GM12874 (cell line): Measurements from ENCODE around the gene KIAA0586.

Experiments
- TF ChIP-seq, protein P1 (sequence below): IDR thresholded peaks from 2 replicates; pipeline ENCODE4 v1.5.1; 2011; ENCODE audit warnings: low read depth, mild to moderate bottlenecking, control low read depth, low read length, moderate library complexity; ENCODE audit not compliant: insufficient read depth

The KIAA0586 gene

DNA sequence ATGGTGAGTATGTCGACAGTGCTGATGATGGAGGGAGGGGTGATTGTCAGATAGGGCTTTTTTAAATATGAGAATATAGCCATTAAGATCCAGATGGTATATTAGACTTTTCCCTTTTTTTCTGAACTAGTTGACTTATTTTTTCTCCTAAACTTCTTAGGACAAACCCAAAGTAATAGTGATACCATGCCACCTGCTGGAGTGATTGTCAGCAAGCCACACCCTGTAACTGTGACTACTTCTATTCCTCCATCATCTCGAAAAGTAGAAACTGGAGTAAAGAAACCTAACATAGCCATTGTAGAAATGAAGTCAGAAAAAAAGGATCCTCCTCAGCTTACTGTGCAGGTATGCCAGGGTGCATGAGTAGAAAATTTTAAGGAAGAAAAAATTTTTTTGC is 40.1 kb downstream of the KIAA0586 start:
- TF ChIP-seq, protein P1, sequence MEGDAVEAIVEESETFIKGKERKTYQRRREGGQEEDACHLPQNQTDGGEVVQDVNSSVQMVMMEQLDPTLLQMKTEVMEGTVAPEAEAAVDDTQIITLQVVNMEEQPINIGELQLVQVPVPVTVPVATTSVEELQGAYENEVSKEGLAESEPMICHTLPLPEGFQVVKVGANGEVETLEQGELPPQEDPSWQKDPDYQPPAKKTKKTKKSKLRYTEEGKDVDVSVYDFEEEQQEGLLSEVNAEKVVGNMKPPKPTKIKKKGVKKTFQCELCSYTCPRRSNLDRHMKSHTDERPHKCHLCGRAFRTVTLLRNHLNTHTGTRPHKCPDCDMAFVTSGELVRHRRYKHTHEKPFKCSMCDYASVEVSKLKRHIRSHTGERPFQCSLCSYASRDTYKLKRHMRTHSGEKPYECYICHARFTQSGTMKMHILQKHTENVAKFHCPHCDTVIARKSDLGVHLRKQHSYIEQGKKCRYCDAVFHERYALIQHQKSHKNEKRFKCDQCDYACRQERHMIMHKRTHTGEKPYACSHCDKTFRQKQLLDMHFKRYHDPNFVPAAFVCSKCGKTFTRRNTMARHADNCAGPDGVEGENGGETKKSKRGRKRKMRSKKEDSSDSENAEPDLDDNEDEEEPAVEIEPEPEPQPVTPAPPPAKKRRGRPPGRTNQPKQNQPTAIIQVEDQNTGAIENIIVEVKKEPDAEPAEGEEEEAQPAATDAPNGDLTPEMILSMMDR, result no peak

DNA sequence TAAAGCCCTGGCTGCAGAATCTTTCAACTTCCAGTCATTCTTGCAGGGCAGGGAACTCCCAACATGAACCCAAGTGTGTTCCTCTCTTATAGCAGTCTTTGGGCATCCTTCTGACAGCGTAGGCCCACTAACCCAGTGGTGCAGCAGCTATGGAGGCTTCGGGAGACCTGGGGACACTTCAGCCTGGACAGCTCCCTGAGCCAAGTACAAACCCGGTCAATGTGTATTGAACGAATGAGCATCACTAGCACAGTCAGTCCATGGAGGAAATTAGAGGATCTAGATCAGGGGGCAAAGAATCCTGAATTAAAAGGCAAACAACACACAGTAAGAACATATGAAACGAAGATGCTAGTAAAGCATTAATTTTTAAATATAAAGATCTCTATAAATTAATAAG is 41.8 kb downstream of the KIAA0586 start:
- TF ChIP-seq, protein P1, result no peak

DNA sequence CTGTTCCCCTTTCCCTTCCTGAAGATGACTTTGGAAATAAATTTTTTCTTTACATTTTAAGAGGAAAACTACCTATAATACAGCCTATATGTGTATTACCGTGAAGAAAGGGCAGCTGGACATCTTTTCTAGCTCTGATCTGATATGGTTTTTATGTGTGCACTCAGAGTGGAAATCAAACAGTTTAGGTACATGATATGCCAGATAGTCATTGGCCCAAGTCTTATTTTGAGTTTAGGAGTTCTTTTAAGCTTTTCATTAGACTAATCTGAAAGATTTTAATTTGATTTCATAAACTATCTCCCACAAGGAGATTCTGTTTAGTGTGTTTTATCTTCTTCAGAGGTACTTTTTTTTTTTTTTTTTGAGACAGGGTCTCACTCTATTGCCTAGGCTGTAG is 48.8 kb downstream of the KIAA0586 start:
- TF ChIP-seq, protein P1, result no peak

DNA sequence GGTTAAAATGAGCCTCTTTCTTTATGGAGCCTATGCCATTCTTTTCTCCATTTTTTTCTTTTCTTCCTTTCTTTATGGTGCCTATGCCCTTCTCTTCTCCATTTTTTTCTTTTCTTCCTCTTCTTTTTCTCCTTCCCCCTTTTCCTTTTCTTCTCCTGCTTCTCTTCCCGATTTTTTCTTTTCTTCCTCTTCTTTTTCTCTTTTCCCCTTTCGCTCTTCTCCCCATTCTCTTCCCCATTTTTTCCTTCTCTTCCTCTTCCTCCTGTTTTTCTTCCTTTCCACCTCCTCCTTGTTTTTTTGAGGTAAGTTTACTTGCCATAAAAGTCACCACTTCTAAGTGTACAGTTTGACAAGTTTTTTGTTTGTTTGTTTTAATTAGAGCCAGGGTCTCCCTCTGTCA is 50.1 kb downstream of the KIAA0586 start:
- TF ChIP-seq, protein P1, result no peak

DNA sequence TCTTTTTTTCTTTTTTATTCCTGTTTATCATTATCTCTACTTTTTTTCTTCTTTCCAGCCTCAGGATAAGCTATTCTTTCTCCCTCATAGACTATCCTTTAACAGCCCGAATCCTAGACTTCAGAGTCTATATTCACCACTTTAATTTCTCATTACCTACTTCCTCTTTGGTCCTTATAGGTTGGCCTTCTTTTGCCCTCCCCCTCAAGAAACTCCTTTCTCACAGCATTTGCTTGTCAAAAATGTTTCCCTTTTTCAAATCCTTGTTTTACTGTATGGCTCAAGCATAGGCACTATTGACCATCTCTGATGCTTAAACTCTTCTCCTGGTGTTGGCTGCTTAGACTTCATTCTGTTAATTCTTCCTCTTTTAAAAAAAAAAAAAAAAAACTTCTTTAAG is 52.5 kb downstream of the KIAA0586 start:
- TF ChIP-seq, protein P1, result no peak

DNA sequence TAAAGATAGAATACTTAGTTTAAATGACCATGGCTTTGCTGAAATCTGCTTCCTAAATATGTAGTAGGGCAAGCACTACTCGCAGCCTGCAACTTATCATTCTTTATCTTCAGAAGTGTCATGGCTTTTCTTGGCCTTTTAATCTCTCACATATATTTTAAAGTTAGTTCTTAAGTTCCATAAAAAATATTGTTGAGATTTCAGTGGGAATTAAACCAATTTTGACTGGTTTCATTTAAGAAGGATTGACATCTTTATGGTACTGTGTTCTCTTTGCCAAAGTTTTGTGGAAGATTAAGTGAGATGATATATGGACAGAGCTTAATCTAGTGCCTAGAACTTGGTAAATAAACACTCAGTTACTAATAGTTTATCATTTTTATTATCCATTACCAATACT is 56.7 kb downstream of the KIAA0586 start:
- TF ChIP-seq, protein P1, result no peak

DNA sequence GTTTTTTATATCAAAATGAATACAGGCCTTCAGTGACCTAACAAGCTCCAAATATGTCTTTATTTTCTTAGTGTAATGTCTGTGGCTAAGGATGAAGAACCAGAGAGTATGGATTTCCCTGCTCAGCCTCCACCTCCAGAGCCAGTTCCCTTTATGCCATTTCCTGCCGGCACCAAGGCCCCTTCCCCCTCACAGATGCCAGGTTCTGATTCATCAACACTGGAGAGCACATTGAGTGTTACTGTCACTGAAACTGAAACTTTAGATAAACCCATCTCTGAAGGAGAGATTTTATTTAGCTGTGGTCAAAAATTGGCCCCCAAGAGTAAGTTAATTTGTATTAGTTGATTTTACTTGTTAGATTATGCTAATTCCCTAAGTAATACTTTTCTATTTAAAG is 61.0 kb downstream of the KIAA0586 start:
- TF ChIP-seq, protein P1, result no peak

DNA sequence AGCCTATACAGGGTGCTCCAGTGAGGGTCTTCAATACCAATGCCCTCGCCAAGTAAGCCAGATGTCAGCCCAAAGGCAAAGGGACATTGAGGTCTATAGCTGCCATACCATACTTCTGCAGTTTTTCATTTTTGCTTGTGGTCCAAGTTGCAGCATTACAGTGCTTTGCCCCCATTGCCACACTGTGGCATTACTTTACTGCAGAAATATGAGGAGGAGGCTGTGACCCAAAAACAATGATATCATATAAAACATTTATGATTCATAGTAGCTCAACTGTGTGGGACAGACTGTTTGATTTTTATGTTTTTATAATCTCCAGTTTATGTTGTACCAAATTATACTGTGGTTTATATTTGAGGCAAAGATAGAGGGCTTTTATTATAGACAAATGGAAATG is 64.1 kb downstream of the KIAA0586 start:
- TF ChIP-seq, protein P1, result no peak
